Measurements from ENCODE around the gene KLHL41. TPM values are rescaled to one million over a fixed set of nuclear protein-coding genes. Genes with fewer than 3 reads are reported as not detected.

Gene KLHL41
- polyA plus RNA-seq, 1 donor (not counting 4 experiments of a cell fraction or from before 2014, with no cell fraction given), result 0.24 TPM

- H3K79me2 ChIP-seq (ENCODE audit: control insufficient read depth, insufficient read depth, low read length), result no peaks in the 10 kb centered on the region
- H2AFZ ChIP-seq (ENCODE audit: control insufficient read depth, low read length), result no peak overlapping the region
- H3K27ac ChIP-seq (ENCODE audit: control insufficient read depth, insufficient read depth, low read length), result no peak overlapping the region
- H3K4me2 ChIP-seq (ENCODE audit: control insufficient read depth, extremely low read depth, insufficient read depth, low read depth, low read length), result no peak overlapping the region
- dilution Hi-C loops (cut with MboI; ENCODE audit: extremely low pct_ligation_motif_present, low sequenced_read_pairs), result no loop called here
- no peaks in the 10 kb centered on the region for H3K9me1 ChIP-seq (ENCODE audit: control insufficient read depth, extremely low read depth, insufficient read depth, low read length)
- no peak overlapping the region for H3K4me3 ChIP-seq (ENCODE audit: control insufficient read depth in 2 of 3, extremely low read depth in 1 of 3, insufficient read depth in 2 of 3, low read depth in 1 of 3, low read length in 3 of 3)
- TF ChIP-seq, protein P1, sequence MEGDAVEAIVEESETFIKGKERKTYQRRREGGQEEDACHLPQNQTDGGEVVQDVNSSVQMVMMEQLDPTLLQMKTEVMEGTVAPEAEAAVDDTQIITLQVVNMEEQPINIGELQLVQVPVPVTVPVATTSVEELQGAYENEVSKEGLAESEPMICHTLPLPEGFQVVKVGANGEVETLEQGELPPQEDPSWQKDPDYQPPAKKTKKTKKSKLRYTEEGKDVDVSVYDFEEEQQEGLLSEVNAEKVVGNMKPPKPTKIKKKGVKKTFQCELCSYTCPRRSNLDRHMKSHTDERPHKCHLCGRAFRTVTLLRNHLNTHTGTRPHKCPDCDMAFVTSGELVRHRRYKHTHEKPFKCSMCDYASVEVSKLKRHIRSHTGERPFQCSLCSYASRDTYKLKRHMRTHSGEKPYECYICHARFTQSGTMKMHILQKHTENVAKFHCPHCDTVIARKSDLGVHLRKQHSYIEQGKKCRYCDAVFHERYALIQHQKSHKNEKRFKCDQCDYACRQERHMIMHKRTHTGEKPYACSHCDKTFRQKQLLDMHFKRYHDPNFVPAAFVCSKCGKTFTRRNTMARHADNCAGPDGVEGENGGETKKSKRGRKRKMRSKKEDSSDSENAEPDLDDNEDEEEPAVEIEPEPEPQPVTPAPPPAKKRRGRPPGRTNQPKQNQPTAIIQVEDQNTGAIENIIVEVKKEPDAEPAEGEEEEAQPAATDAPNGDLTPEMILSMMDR (optimal IDR thresholded peaks at IDR 0.05 in 1 of 3, IDR thresholded peaks at IDR 0.05 in 1 of 3, conservative IDR thresholded peaks at IDR 0.05 in 1 of 3; ENCODE audit: extremely low read depth in 1 of 3, insufficient read depth in 2 of 3, low read length in 3 of 3), result no peak
- no peak for TF ChIP-seq EZH2 (IDR thresholded peaks at IDR 0.05; ENCODE audit: low read length)
- H3K4me1 ChIP-seq (ENCODE audit: control insufficient read depth, extremely low read depth, insufficient read depth, low read length), result no peaks in the 10 kb centered on the region
- H3K36me3 ChIP-seq (ENCODE audit: control insufficient read depth in 2 of 2, extremely low read depth in 1 of 2, insufficient read depth in 2 of 2, low read length in 2 of 2), result no peaks in the 10 kb centered on the region
- DNase-seq (ENCODE audit: low read depth, low spot score), result no peak
- no peak for FAIRE-seq
- H3K27me3 ChIP-seq (ENCODE audit: control insufficient read depth, extremely low read depth, insufficient read depth, low read length), result no peaks in the 10 kb centered on the region
- H3K9me3 ChIP-seq (ENCODE audit: control insufficient read depth, low read depth, low read length), result no peaks in the 10 kb centered on the region
- no peak overlapping the region for H3K9ac ChIP-seq (ENCODE audit: control insufficient read depth, extremely low read depth, insufficient read depth, low read length)
- no peaks in the 10 kb centered on the region for H4K20me1 ChIP-seq (ENCODE audit: control insufficient read depth, extremely low read depth, insufficient read depth, low read length)
Measured at GRCh38 chr2:169464882-169465281, 44.6 kb upstream of the KLHL41 start.

GRCh38 chr2:169468841-169469240 lies 40.7 kb upstream of the KLHL41 start:
- DNase-seq (ENCODE audit: low read depth, low spot score) (no peak), FAIRE-seq (no peak)
- no peak for TF ChIP-seq EZH2 (IDR thresholded peaks at IDR 0.05; ENCODE audit: low read length)
- TF ChIP-seq, protein P1 (optimal IDR thresholded peaks at IDR 0.05 in 1 of 3, IDR thresholded peaks at IDR 0.05 in 1 of 3, conservative IDR thresholded peaks at IDR 0.05 in 1 of 3; ENCODE audit: extremely low read depth in 1 of 3, insufficient read depth in 2 of 3, low read length in 3 of 3), result no peak
- Histone ChIP-seq H3K4me3 (ENCODE audit: control insufficient read depth in 2 of 3, extremely low read depth in 1 of 3, insufficient read depth in 2 of 3, low read depth in 1 of 3, low read length in 3 of 3) (no peak overlapping the region), H4K20me1 (ENCODE audit: control insufficient read depth, extremely low read depth, insufficient read depth, low read length) (no peaks in the 10 kb centered on the region), H3K9me1 (ENCODE audit: control insufficient read depth, extremely low read depth, insufficient read depth, low read length) (no peaks in the 10 kb centered on the region), H3K4me1 (ENCODE audit: control insufficient read depth, extremely low read depth, insufficient read depth, low read length) (no peaks in the 10 kb centered on the region), H3K36me3 (ENCODE audit: control insufficient read depth in 2 of 2, extremely low read depth in 1 of 2, insufficient read depth in 2 of 2, low read length in 2 of 2) (no peaks in the 10 kb centered on the region), H2AFZ (ENCODE audit: control insufficient read depth, low read length) (no peak overlapping the region), H3K9me3 (ENCODE audit: control insufficient read depth, low read depth, low read length) (no peaks in the 10 kb centered on the region), H3K27ac (ENCODE audit: control insufficient read depth, insufficient read depth, low read length) (no peak overlapping the region), H3K79me2 (ENCODE audit: control insufficient read depth, insufficient read depth, low read length) (no peaks in the 10 kb centered on the region), H3K9ac (ENCODE audit: control insufficient read depth, extremely low read depth, insufficient read depth, low read length) (no peak overlapping the region), H3K4me2 (ENCODE audit: control insufficient read depth, extremely low read depth, insufficient read depth, low read depth, low read length) (no peak overlapping the region), H3K27me3 (ENCODE audit: control insufficient read depth, extremely low read depth, insufficient read depth, low read length) (no peaks in the 10 kb centered on the region)
- dilution Hi-C loops (cut with MboI; ENCODE audit: extremely low pct_ligation_motif_present, low sequenced_read_pairs), result no loop called here
